C4-2B (cell line): ENCODE measurements around the gene NIPAL3.

ENCODE experiments used
- CTCF ChIP-seq: fragments of 450-650 bp; conservative IDR thresholded peaks from 2 replicates; pipeline ENCODE4 v1.5.1; 2017; ENCODE audit warnings: mild to moderate bottlenecking
- ZFX ChIP-seq: fragments of 450-650 bp; IDR thresholded peaks from 2 replicates; pipeline ENCODE4 v1.6.1; 2017

DNA sequence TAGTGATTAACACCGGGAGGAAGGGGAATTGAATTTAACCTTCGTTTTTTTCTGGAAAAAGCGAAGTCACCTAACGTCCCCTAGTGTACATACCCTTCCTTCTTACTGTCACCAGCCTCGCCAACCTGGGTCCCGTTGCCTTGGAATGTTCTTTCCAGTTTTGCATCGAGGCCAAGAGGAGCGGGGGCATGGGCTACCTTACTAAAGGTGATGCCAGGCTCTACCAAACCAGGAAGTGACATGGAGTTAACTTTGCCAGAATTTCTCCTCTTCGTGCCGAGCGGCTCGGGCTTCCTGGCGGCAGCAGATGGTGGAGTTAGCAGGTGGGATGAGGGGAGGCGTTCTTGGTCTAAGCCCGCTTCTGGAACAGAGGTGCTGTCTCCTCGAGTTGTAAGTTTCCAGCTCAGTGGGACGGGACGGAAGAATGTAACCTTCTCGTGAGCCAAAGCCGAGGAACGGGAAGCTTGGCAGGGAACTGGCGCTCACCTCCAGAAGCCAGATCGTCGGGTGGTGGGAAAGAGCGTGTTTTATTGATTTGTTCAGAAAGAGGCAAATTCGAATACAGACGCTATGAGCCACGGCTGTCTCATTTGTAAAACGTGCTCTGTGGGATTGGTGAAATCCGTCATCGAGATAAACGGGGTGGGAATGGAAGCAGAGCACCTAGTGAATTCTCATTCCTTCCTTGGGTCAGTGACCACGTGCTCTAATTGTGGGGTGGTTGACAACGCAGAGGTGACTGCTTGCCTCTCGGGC is 486 bp downstream of the NIPAL3 start:
- no peak for TF ChIP-seq CTCF
- TF ChIP-seq ZFX, result no peak
